HepG2 (cell line): ENCODE results near the gene KCNIP4.

Experiments used
- CBFB ChIP-seq: sonication (generic); formaldehyde crosslinking; IDR thresholded peaks from 2 replicates; pipeline ENCODE4 v1.4.0; 2020; ENCODE audit warnings: missing genetic modification reagents
- CEBPB ChIP-seq: IDR thresholded peaks from 2 replicates; pipeline ENCODE4 v1.6.1; 2011; ENCODE audit warnings: low read depth, low read length, improper control_type of control experiment, borderline replicate concordance
- CTCF ChIP-seq: sonication (generic); formaldehyde crosslinking; IDR thresholded peaks from 2 replicates; pipeline ENCODE4 v1.5.0; 2020; ENCODE audit warnings: mild to moderate bottlenecking, missing genetic modification reagents, moderate library complexity
- ERF ChIP-seq: IDR thresholded peaks from 2 replicates; pipeline ENCODE4 v1.6.1; 2018; ENCODE audit warnings: missing biosample characterization, missing genetic modification reagents
- FOXM1 ChIP-seq: sonication (generic); formaldehyde crosslinking; IDR thresholded peaks from 2 replicates; pipeline ENCODE4 v1.5.0; 2020; ENCODE audit warnings: missing genetic modification reagents
- GABPA ChIP-seq, 2 experiments: IDR thresholded peaks; 2 replicates each; pipeline ENCODE4 v1.6.1; 2011 to 2016; ENCODE audit warnings: low read depth in 2 of 2, low read length in 1 of 2, missing biosample characterization in 1 of 2, missing genetic modification characterization in 1 of 2
- HMG20B ChIP-seq: conservative IDR thresholded peaks from 2 replicates; pipeline ENCODE4 v1.6.1; 2016; ENCODE audit warnings: missing genetic modification reagents, missing compliant biosample characterization
- HOXA7 ChIP-seq: sonication (generic); formaldehyde crosslinking; IDR thresholded peaks from 2 replicates; pipeline ENCODE4 v1.8.1; 2022; ENCODE audit warnings: mild to moderate bottlenecking, missing genetic modification reagents, moderate library complexity
- KLF13 ChIP-seq: sonication (generic); formaldehyde crosslinking; IDR thresholded peaks from 2 replicates; pipeline ENCODE4 v1.4.0; 2020; ENCODE audit warnings: mild to moderate bottlenecking, missing genetic modification reagents
- NFAT5 ChIP-seq: sonication (generic); formaldehyde crosslinking; IDR thresholded peaks from 2 replicates; pipeline ENCODE4 v1.4.0; 2020; ENCODE audit warnings: missing genetic modification reagents
- POLR2A ChIP-seq, 2 experiments: IDR thresholded peaks; 2 replicates each; pipeline ENCODE4 v1.6.1; 2011; ENCODE audit warnings: low read depth in 2 of 2, low read length in 2 of 2, mild to moderate bottlenecking in 1 of 2, moderate library complexity in 1 of 2; ENCODE audit not compliant: insufficient read depth in 1 of 2
- RFX5 ChIP-seq: IDR thresholded peaks from 2 replicates; pipeline ENCODE4 v1.6.1; 2011; ENCODE audit warnings: low read depth, low read length, improper control_type of control experiment
- ZFP82 ChIP-seq: sonication (generic); formaldehyde crosslinking; IDR thresholded peaks from 2 replicates; pipeline ENCODE4 v1.5.1; 2020; ENCODE audit warnings: mild to moderate bottlenecking, missing genetic modification reagents, borderline replicate concordance

GRCh38 chr4:21386166-21386780 lies 562.3 kb downstream of the KCNIP4 start:
- TF ChIP-seq KLF13 (CRISPR knock-in tag) (no peak), POLR2A (IDR thresholded peaks at IDR 0.05; ENCODE audit: insufficient read depth in 1 of 2, low read depth in 2 of 2, low read length in 2 of 2) (no peak), RFX5 (no peak), CTCF (CRISPR knock-in tag) (no peak), ZFP82 (no peak), HOXA7 (CRISPR knock-in tag) (no peak), HMG20B (no peak), CBFB (no peak), NFAT5 (no peak), FOXM1 (CRISPR knock-in tag) (no peak), ERF (CRISPR knock-in tag) (no peak), GABPA (IDR thresholded peaks at IDR 0.05; ENCODE audit: low read depth, low read length) (no peak), GABPA (CRISPR knock-in tag; IDR thresholded peaks at IDR 0.05; ENCODE audit: low read depth) (no peak), CEBPB (no peak)
